Hypothalamus (tissue), 51 donors: ENCODE data around the gene RASA3.

Source experiments
- DNase-seq, 51 donors: peaks; one replicate each; lab custom pipeline; 2025; lab: John Stamatoyannopoulos, UW

The RASA3 gene

GRCh38 chr13:114070098-114070799, 62.2 kb downstream of the RASA3 start:
- no peak for DNase-seq

DNA sequence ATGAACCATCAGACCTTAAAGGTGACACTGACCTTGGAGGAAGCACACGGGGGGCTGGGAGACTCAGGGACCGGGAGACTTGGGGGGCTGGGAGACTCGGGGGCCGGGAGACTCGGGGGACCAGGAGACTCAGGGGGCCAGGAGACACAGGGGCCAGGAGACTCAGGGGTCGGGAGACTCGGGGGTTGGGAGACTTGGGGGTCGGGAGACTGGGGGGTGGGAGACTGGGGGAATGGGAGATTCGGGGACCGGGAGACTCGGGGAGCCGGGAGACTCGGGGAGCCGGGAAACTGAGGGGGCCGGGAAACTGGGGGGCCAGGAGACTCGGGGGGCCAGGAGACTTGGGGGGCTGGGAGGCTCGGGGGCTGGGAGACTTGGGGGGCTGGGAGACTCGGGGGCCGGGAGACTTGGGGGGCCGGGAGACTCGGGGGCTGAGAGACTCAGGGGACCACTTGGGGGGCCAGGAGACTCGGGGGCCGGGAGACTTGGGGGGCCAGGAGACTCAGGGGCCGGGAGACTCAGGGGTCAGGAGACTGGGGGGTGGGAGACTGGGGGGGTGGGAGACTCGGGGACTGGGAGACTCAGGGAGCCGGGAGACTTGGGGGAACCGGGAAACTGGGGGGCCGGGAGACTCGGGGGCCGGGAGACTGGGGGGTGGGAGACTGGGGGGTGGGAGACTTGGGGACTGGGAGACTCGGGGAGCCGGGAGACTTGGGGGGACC, 62.9 kb downstream of the RASA3 start:
- DNase-seq: no peak

- DNase-seq: no peak
Measured at GRCh38 chr13:114068656-114069318, 63.6 kb downstream of the RASA3 start.

DNA sequence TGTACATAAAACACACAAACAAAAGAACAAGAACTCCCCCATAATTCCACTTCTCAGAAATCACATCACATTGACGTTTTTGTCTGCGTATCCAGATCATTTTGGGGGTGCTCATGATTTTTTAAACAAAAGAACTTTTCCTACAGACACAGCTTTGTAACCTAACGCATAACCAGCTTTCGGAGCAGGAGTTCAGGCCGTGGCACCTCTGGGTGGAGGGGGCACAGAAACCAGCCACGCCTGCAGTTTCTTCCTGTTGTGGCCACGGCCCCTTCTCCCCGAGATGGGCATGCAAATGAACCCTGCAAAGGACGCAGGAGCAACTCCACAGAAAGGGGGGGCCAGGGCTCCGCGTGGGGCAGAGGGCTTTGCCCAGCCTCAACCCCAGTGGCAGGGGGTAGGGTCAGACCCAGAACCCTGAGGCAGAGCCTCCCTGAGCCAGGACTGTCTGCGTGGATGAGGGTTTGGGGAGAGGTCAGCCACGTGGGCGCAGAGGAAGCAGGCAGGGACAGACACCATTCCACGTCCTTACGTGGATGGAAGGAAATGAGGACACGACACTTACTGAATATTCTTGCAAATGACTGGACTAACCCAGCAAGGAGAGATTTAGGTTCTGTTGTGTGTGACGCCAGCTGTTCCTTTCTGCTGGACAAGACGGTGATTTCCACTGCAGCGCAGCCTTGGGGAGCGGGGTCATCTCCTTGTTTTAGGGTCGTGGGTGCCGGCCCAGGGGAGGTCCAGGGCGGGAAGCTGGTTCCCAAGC, 64.4 kb downstream of the RASA3 start:
- no peak for DNase-seq

DNA sequence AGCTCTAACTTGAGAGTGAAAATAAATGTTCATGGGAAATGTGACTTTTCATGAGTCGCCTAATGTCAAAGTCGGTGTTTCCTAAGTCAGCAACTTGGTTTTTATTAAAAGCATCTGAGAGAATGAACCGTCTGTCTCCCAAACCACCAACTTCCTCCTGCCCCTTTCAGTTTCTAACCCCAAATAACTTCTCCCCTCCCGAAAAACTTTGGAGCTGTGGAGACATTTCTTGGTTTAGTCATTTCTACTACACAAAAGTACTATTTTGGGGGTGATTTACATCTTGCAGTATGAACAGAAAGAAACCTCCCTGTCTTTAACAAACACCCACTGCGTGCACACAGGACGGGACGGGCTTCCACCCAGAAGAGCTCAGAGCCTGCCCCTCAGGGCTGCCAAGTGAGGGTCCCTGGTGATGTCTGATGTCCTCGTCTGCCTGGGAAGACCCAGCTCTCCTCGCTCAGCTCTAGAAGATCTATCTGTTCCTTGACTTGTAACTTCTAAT, 65.0 kb downstream of the RASA3 start:
- no peak for DNase-seq

GRCh38 chr13:114066956-114067355, 65.5 kb downstream of the RASA3 start:
- DNase-seq: no peak

- no peak for DNase-seq
Measured at GRCh38 chr13:114065926-114066774, 66.3 kb downstream of the RASA3 start.

DNA sequence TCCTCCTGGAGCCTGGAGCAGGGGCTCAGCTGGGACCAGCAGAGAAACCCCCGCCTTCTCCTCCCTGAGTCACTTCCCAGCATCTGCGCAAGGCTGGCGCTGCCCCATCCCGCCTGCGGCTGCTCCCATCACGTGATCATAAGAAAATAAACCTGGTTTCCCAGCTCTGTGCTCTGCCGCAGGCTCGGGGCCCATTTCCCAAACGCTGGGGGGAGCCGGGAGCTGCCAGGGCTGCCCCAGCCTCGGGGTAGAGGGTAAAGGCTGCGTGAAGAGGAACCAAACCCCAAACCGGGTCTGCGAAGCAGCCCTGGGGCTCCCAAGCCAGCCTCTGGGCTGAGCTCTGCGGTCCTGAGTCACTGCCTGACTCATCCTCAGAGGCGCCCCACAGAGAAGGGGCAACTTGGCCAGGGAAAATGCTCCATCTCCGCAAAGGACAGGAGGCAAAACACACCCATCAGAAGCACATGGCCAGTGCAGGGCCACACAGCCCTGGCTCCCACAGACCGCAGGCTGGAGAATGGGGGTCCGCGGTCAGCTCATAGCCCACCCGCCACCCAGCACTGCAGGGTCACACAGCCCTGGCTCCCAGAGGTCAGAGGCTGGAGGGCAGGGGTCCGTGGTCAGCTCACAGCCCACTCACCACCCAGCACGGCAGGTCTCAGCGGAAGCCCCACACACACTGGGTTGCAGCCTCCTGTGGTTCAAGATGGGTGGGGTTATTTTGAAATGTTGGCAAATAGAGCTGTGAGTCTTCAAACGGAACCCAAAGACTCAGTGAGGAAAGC, 67.1 kb downstream of the RASA3 start:
- peak in 50 of 51 donors; percentile 36 to 94 (median 72) for DNase-seq

GRCh38 chr13:114064450-114065140, 67.8 kb downstream of the RASA3 start:
- DNase-seq: peak in 42 of 51 donors; percentile 34 to 89 (median 72)

DNA sequence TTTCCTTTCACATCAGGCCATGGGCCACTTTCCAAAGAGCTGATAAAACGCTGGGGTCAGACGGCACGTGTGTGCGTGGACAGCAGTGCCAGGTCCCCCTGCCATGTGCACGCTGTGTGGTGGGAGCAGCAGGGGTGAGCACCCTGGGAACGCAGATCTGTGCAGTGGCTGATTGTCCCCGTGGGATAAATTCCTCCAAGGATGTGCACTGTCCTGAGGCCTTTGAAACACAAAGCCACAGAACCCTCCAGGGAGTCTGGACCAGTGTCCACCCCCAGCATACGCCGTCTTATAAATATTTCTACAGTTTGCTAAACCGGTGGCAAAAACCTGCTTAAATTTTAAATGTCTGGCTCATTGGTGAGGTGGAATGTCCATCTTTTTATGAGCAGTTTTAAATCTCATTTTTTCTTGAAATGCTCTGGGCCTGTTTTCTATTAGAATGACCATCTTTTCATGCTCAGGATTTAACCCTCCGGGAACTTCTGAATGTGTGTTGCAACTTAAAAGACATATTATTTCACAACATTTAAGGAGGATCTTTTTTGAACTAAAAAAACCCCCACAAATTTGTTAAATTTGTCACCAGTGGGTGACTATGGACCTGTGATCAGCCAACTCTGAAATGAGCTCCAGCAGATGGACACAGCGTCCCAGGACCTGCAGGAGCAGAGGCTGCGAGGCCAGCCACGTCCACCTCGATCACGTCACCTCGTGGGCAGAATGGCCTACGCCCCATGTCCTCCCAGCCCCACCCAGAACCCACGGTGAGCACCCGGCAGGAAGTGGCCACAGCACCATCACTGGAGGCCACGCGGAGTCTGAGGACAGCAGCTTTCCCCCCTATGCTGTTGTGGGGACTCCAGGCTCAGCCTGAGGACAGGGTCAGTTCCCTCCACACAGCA, 68.6 kb downstream of the RASA3 start:
- peak in 13 of 51 donors; percentile 26 to 69 (median 49) for DNase-seq

DNA sequence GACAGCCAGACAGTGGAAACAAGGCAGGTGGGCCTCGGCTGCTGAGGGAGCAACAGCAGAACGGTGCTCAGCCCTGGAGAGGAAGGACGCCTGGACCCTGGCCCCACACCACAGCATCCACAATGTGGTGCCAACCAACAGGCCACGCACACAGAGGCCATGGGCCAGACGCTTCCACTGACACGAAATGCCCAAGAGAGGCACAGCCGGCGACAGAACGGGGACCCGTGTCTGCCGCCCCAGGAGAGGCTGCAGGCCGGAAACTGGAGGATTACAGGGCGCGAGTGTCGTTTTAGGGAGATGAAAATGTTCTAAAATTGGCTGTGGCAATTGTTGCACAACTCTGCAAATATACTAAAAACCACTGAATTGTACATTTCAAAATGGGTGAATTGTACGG, 69.7 kb downstream of the RASA3 start:
- no peak for DNase-seq

DNA sequence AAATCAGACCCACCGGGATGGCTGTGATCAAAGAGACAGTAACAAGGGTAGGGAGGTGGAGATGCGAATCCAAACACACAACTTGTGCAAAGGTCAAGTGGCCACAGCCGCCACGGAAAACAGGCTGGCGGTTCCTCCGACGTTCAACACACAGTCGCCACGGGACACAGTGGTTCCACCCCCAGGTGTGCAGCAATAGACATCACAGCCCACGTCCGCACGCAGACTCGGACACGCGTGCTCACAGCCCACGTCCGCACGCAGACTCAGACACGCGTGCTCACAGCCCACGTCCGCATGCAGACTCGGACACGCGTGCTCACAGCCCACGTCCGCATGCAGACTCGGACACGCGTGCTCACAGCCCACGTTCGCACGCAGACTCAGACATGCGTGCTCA, 70.1 kb downstream of the RASA3 start:
- no peak for DNase-seq

DNA sequence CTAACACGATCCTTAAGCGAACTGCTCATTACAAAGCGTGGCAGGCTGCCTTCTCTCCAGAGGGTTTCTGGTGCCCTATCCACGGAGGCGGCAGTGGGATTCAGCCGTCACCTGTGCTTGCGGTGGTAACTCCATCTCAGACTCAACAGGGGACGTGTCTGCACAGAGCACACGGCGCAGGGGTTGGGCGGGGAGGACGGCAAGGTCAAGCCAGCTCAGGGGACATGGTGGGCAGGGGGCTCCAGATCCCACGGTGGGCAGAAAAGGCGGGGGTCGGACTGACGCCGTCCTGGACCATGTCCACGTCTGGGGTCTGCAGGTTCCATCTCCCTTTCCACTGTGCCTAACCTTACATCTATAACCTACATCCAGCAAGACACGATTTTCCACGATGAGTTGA, 70.7 kb downstream of the RASA3 start:
- DNase-seq: no peak

GRCh38 chr13:114061047-114061446, 71.4 kb downstream of the RASA3 start:
- no peak for DNase-seq

DNA sequence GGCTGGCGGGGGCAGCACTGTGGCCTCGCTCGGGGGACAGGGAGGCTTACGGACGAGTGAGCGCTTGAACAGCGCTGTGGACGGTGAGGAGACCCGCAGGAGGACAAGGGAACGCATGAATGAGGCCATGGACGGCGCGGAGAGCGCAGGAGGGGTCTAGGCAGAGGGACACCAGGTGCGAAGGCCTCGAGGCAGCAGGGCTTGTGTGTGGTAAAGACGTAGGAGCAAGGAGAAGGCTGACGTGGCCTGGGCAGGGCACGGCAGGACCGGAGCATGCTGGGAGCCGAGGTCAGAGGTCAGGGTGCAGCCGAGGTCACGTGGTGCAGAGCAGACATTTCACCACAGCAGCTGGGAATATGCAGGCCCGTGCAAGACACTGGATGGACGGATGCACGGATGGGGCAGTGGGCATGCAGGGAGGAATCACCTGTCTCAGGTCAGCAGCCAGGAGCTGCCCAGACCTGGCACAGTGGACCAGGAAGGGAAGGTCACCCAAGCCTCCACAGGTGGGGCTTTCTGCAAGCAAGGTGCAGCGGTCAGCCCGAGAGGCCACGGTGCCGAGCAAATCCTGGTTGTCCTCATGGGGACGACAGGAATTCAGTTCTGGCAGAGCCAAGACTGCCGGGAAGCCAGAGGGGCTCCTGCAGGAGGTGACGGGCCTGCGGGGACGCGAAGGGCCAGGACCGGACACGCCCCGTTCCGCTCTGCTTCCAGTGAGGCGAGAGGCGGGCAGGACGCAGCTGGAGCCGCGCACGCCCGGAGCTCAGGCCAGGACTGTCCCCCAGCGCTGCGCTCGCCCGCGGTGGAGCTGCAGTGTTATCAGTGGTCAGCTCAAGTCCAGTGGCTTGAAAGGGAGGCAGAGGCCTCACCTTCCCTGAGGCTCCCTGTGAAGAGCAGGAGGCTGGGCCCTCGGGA, 72.2 kb downstream of the RASA3 start:
- DNase-seq: no peak

DNA sequence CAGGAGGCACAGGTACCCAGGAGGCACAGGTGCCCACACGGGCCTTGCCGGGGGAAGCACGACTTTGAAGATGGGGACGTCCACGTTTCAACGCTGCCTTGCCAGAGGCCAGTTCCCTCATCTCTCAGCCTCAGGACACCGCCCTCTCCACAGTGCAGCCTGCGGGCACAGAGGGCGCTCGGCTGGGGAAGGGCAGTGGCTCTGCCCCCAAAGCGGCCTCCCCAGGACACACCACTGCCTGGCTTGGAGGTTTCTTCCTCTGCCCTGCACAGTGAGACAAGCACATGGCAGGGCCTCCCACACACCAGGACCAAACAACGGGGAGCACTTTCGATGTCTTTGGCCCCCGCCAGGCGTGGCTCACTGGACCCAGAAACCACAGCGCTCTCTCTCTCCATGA, 73.0 kb downstream of the RASA3 start:
- DNase-seq: no peak
